Measurements from ENCODE around the gene MELTF. TPM values are rescaled to one million over a fixed set of nuclear protein-coding genes. Genes with fewer than 3 reads are reported as not detected.

Gene MELTF
- total RNA-seq, 2 donors from 2014 or later, result 3.1 to 6.7 TPM

DNA sequence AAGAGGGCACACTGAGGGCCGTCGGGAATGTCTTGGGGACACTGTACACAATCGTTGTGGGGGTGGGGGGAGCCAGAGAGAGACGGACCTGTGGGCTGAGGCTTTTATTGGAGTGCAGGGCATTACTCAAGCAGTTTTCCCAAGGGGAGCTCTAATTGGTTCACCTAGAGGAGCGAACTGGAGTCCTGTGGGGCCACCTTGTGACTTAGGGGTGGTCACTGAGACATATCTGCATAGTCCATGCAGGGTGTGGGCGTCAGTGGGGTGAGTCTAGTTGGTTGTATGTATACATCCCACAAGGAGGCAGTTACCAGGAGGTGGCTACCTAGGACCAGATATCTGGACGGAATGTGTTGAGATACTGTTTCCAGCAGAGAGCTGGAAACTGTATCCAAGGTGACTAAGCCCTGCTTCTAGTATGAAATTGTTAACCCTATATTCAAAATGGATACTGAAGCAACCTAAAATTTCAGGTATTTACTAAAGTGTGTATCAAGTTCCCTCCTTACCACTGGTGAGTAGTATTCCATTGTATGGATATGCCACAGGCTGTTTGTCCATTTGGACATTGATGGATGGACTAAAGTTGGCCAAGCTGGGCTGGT, 58.4 kb downstream of the MELTF start:
- H3K27ac ChIP-seq, result no peak overlapping the region
- DNase-seq (ENCODE audit: low spot score), result no peak

DNA sequence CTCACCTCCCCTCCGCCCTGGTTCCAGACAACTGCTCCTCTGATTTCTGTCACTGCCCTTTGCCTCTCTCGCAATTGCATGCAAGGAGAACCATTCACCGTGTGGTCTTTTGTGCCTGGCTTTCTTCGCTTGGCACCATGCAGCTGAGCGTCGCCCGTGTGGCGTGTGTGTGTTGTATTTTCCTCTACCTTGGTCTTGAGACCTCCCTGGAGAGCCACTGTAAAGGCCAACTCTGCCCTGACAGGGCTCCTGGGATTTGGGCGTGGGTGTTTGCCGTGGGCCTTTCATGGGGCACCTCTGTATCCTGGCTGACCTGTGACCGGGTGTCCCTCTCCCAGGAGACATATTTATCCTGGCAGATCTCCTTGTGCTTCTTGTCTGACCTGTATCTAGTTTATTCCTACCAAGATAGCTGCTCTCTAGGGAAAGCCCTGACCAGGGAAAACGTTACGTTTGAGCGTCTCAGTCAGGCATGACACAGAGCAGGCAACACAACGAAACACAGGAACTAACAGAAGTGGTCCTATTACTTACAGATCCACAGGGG, 59.0 kb downstream of the MELTF start:
- TF ChIP-seq, protein P1, sequence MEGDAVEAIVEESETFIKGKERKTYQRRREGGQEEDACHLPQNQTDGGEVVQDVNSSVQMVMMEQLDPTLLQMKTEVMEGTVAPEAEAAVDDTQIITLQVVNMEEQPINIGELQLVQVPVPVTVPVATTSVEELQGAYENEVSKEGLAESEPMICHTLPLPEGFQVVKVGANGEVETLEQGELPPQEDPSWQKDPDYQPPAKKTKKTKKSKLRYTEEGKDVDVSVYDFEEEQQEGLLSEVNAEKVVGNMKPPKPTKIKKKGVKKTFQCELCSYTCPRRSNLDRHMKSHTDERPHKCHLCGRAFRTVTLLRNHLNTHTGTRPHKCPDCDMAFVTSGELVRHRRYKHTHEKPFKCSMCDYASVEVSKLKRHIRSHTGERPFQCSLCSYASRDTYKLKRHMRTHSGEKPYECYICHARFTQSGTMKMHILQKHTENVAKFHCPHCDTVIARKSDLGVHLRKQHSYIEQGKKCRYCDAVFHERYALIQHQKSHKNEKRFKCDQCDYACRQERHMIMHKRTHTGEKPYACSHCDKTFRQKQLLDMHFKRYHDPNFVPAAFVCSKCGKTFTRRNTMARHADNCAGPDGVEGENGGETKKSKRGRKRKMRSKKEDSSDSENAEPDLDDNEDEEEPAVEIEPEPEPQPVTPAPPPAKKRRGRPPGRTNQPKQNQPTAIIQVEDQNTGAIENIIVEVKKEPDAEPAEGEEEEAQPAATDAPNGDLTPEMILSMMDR (IDR thresholded peaks at IDR 0.05), result no peak
- no peaks in the 10 kb centered on the region for H3K9me3 ChIP-seq
- H3K4me1 ChIP-seq, result peaks cover 0 to 14% of the 10 kb centered on the region in 2 donors
- no peaks in the 10 kb centered on the region for H3K27me3 ChIP-seq
- no peak overlapping the region for H3K27ac ChIP-seq
- no peak overlapping the region for H3K4me3 ChIP-seq
- no peaks in the 10 kb centered on the region for H3K36me3 ChIP-seq
- no peak for DNase-seq (ENCODE audit: low spot score)

More for the DNA sequence above, 58.4 kb downstream of the MELTF start:
- H3K4me1 ChIP-seq, result peaks cover 0 to 14% of the 10 kb centered on the region in 2 donors
- no peak overlapping the region for H3K4me3 ChIP-seq
- no peaks in the 10 kb centered on the region for H3K27me3 ChIP-seq
- no peaks in the 10 kb centered on the region for H3K9me3 ChIP-seq
- TF ChIP-seq, protein P1 (IDR thresholded peaks at IDR 0.05), result no peak
- no peaks in the 10 kb centered on the region for H3K36me3 ChIP-seq

DNA sequence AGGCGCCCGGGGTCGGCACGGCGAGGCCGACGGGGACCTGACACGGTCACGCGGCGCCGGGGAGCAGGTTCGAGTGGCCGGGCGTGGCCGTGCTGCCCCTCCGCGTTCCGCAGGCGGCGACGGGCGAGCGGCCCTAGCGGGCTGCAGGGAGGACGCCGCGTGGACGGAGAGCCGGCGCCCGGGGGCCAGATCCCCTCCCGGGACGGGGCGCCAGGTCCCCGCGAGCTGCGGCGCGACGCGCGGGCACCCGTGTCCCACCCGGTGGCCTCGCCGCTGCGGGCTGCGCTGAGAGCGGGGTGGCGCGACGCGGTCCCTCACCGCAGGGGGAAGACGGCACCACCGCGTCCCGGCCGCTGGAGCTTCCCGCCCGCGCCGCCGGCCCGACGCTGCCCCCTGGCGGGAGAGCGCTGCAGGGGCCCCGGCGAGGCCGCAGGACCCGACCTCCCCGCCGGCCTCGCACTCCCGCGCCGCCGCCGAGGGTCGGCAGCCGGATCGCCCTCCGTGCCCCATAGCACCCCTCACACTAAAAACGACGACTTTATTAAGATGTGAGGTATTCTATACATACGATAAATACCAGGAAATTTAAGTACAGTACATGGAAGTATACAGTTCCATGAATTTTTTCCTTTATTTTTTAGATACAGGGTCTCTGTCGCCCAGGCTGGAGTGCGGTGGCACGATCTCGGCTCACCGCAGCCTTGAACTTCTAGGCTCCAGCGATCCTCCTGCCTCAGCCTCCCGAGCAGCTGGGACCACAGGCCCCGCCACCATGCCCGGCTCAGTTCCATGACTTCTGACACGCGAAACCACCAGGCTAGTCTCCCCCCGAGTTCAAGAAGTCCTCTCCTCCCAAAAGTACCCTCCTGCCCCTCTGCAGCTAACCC, 59.7 kb downstream of the MELTF start:
- no peaks in the 10 kb centered on the region for H3K36me3 ChIP-seq
- H3K27ac ChIP-seq, result peak overlapping the region; percentile 12 to 82
- DNase-seq (ENCODE audit: low spot score), result no peak
- peak overlapping the region; percentile 62 to 87 for H3K4me3 ChIP-seq
- peaks cover 0 to 14% of the 10 kb centered on the region in 2 donors for H3K4me1 ChIP-seq
- TF ChIP-seq, protein P1 (IDR thresholded peaks at IDR 0.05), result peak; percentile 94 to 96
- no peaks in the 10 kb centered on the region for H3K27me3 ChIP-seq
- no peaks in the 10 kb centered on the region for H3K9me3 ChIP-seq

DNA sequence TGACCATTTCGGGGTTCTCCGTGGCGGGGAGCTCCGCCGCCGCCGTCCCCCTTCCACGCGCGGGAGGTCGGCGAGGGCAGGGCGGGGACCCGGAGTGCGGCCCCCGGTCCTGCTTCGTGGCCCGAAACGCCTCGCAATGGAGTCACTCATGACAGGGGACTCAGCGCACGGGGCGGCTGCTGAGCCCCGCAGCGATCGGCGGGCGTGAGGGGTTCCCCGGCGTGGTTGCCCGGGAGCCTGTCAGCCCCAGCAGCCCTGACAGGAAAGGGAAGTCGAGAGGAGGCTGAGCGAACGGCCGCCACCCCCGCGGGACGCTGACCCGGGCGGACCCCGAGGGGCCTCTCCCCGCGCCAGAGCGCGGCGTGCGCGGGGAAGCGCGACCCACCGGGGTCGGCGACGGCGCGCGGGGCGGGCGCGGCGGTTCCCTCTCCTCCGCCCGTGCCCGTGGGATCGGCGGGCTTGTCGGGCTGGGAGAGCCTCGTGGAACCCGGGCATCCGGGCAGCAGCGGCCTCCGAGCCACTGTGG, 60.4 kb downstream of the MELTF start:
- Histone ChIP-seq H3K36me3 (no peaks in the 10 kb centered on the region), H3K4me1 (peaks cover 0 to 14% of the 10 kb centered on the region in 2 donors), H3K27me3 (no peaks in the 10 kb centered on the region), H3K9me3 (no peaks in the 10 kb centered on the region), H3K4me3 (peak overlapping the region; percentile 62 to 87), H3K27ac (peak overlapping the region; percentile 68 to 82)
- no peak for DNase-seq (ENCODE audit: low spot score)
- TF ChIP-seq, protein P1 (IDR thresholded peaks at IDR 0.05), result no peak

DNA sequence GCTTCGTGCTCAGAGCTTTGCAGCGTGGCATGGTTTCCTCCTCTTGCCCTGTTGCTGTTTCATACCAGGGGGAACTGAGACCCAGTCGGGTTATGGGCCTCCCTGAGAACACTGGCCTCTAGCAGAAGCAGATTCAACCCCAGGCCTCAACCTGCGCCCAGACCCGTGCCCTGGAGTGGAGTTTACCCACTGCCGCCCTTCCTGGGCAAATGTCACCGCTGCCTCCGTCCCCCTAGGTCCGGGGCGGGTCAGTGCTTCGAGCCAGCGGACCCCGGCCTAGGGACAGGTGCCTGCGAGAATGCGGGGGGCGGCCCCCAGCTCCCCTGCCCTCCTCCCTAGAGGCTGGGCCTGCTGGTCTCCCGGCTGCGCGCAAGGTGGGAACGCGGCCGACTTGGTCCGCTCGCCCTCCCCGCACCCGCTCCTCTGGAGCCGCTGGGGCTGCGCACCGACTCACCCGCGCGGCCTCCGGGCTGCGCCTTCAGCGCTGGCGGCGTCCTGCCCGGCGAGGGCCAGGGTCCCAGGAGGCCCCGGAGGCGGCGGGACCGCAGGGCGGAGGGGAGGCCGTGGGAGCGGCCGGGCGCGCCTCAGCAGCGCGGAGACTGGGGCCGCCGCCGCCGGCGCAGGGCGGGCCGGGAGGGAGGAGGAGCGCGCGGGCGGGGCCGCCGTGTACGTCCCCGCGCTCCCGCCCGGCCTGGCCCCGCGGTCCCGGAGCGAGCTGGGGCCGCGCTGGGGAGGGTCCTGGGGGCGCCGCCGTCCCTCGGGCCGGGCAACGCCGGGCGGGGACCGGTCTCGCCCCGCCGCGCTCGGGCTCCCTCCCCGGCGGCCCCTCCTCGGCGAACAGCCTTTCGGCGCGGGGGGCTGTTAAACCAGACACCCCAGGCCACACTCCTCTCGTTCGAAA, 61.1 kb downstream of the MELTF start, which contains the start of gene PIGZ:
PIGZ (minus strand) TSS at position 601 of the 901 bp plus-strand sequence. CDS start 16,802 bp downstream, outside the sequence.
- peak within 1 kb of the TSS; percentile 62 to 87 for H3K4me3 ChIP-seq
- peaks cover 0 to 14% of the 10 kb centered on the region in 2 donors for H3K4me1 ChIP-seq
- H3K36me3 ChIP-seq, result no peaks in the 10 kb centered on the region
- DNase-seq (ENCODE audit: low spot score), result no peak
- TF ChIP-seq, protein P1 (IDR thresholded peaks at IDR 0.05), result no peak
- no peaks in the 10 kb centered on the region for H3K9me3 ChIP-seq
- no peaks in the 10 kb centered on the region for H3K27me3 ChIP-seq
- peak within 1 kb of the TSS; percentile 68 to 82 for H3K27ac ChIP-seq
